Panc1 (cell line): ENCODE data around the gene IBA57.

Source experiments
- TCF7L2 ChIP-seq: IDR thresholded peaks from 2 replicates; pipeline ENCODE4 v1.6.1; 2011; ENCODE audit warnings: mild to moderate bottlenecking, low read depth, low read length, inconsistent platforms
- TF ChIP-seq, protein P1 (sequence below), 2 experiments: IDR thresholded peaks; 2 replicates each; pipeline ENCODE4 v1.6.1; 2011 to 2012; ENCODE audit warnings: low read depth in 2 of 2, control low read depth in 1 of 2, low read length in 1 of 2, mild to moderate bottlenecking in 1 of 2, moderate library complexity in 1 of 2; ENCODE audit not compliant: insufficient read depth in 1 of 2
- TF ChIP-seq, protein P2 (sequence below): fragments of 450-650 bp; IDR thresholded peaks from 2 replicates; pipeline ENCODE4 v1.5.1; 2017; ENCODE audit warnings: mild to moderate bottlenecking

DNA sequence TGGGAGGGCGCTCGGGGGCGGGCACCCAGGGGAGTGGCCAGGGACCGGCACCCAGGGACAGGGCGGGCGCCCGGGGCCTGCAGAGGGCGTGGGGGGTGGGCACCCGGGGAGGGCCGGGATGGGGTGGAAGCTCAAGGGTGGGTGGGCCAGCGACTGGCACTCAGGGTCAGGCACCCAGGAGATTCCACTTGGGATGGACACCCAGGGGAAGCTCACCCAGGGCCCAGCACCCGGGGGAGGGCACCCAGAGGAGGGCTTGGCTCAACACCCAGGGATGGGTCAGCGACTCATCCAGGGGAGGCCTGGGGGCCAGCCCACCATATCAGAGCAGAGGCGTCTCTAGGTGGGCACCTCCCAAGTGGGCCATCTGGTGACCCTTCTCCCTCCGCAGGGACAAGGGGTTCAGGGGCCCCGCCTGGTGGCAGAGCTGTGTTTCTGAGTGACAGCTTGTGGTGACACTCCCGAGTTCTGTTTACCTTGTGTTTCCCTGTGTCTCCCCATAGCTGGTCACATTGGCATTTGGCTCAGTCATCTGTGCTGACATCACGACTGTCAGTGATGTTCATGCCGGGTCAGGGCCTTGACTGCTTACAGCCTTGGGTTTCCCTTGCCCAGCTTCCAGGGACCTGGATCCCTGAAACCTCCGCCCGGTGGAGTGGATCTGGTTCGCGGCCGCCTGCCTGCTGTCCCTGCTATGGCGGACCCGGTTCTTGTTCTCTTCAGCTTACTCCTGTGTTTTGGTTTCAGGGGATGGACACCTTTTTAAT lies 749 bp downstream of the IBA57 start:
- TF ChIP-seq, protein P1, sequence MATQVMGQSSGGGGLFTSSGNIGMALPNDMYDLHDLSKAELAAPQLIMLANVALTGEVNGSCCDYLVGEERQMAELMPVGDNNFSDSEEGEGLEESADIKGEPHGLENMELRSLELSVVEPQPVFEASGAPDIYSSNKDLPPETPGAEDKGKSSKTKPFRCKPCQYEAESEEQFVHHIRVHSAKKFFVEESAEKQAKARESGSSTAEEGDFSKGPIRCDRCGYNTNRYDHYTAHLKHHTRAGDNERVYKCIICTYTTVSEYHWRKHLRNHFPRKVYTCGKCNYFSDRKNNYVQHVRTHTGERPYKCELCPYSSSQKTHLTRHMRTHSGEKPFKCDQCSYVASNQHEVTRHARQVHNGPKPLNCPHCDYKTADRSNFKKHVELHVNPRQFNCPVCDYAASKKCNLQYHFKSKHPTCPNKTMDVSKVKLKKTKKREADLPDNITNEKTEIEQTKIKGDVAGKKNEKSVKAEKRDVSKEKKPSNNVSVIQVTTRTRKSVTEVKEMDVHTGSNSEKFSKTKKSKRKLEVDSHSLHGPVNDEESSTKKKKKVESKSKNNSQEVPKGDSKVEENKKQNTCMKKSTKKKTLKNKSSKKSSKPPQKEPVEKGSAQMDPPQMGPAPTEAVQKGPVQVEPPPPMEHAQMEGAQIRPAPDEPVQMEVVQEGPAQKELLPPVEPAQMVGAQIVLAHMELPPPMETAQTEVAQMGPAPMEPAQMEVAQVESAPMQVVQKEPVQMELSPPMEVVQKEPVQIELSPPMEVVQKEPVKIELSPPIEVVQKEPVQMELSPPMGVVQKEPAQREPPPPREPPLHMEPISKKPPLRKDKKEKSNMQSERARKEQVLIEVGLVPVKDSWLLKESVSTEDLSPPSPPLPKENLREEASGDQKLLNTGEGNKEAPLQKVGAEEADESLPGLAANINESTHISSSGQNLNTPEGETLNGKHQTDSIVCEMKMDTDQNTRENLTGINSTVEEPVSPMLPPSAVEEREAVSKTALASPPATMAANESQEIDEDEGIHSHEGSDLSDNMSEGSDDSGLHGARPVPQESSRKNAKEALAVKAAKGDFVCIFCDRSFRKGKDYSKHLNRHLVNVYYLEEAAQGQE (IDR thresholded peaks at IDR 0.05; ENCODE audit: insufficient read depth in 1 of 2, low read depth in 2 of 2, low read length in 1 of 2): no peak
- TF ChIP-seq, protein P2, sequence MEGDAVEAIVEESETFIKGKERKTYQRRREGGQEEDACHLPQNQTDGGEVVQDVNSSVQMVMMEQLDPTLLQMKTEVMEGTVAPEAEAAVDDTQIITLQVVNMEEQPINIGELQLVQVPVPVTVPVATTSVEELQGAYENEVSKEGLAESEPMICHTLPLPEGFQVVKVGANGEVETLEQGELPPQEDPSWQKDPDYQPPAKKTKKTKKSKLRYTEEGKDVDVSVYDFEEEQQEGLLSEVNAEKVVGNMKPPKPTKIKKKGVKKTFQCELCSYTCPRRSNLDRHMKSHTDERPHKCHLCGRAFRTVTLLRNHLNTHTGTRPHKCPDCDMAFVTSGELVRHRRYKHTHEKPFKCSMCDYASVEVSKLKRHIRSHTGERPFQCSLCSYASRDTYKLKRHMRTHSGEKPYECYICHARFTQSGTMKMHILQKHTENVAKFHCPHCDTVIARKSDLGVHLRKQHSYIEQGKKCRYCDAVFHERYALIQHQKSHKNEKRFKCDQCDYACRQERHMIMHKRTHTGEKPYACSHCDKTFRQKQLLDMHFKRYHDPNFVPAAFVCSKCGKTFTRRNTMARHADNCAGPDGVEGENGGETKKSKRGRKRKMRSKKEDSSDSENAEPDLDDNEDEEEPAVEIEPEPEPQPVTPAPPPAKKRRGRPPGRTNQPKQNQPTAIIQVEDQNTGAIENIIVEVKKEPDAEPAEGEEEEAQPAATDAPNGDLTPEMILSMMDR: no peak; the same call in 1 of the 2 replicates
- TF ChIP-seq TCF7L2: no peak
